WTC11 (cell line): ENCODE results near the gene BATF. TPM values are rescaled to one million over a fixed set of nuclear protein-coding genes. Genes with fewer than 3 reads are reported as not detected.

ENCODE experiments used
- ATAC-seq: fragments of 200-7000 bp; cut with Tn5 transposase; 2 replicates; pipeline ENCODE4 v1.10.0; 2021; ENCODE audit warnings: mild to moderate bottlenecking, moderate library complexity
- CTCF ChIA-PET: fragments of 300-600 bp; sonication (Branson Sonifier 250); formaldehyde crosslinking; loops from one replicate; lab custom pipeline; 2021; ENCODE audit warnings: antibody characterized with exemption; lab: Charles Lee
- POLR2A ChIA-PET: fragments of 350-600 bp; sonication (Branson Sonifier 250); formaldehyde crosslinking; loops from one replicate; lab custom pipeline; 2021; ENCODE audit warnings: antibody characterized with exemption; lab: Charles Lee
- DNase-seq: peaks from one replicate; pipeline ENCODE4 v3.0.0; 2021; ENCODE audit warnings: low spot score
- H3K27ac Mint-ChIP-seq: 2 replicates; pipeline ENCODE4 v1.8.0; 2021; ENCODE audit warnings: mixed read lengths
- H3K27me3 Mint-ChIP-seq: 2 replicates; pipeline ENCODE4 v1.8.0; 2021; ENCODE audit warnings: low read depth, mild to moderate bottlenecking, moderate library complexity, mixed read lengths
- H3K36me3 Mint-ChIP-seq: 2 replicates; pipeline ENCODE4 v1.8.0; 2021; ENCODE audit warnings: mixed read lengths
- H3K4me1 Mint-ChIP-seq: 2 replicates; pipeline ENCODE4 v1.8.0; 2022; ENCODE audit warnings: mixed read lengths
- H3K4me3 Mint-ChIP-seq: 2 replicates; pipeline ENCODE4 v1.8.0; 2021; ENCODE audit warnings: mild to moderate bottlenecking, moderate library complexity, mixed read lengths
- H3K9me3 Mint-ChIP-seq: 2 replicates; pipeline ENCODE4 v1.8.0; 2021; ENCODE audit warnings: mixed read lengths
- AR ChIP-seq: fragments of 250-450 bp; sonication (Bioruptor Pico); IDR thresholded peaks from 2 replicates; pipeline ENCODE4 v1.9.0; 2021; ENCODE audit warnings: mild to moderate bottlenecking
- CREB1 ChIP-seq: sonication (generic); formaldehyde crosslinking; IDR thresholded peaks from 2 replicates; pipeline ENCODE4 v1.8.0; 2023; ENCODE audit warnings: mild to moderate bottlenecking, missing genetic modification reagents
- CTCF ChIP-seq: fragments of 200-600 bp; IDR thresholded peaks from 2 replicates; pipeline ENCODE4 v1.8.0; 2022; ENCODE audit warnings: antibody characterized with exemption
- E2F5 ChIP-seq: sonication (generic); formaldehyde crosslinking; IDR thresholded peaks from 2 replicates; pipeline ENCODE4 v1.8.1; 2022; ENCODE audit warnings: mild to moderate bottlenecking, moderate library complexity, missing genetic modification reagents
- ESRRA ChIP-seq: sonication (generic); formaldehyde crosslinking; IDR thresholded peaks from 2 replicates; pipeline ENCODE4 v1.8.1; 2022; ENCODE audit warnings: mild to moderate bottlenecking, missing genetic modification reagents, borderline replicate concordance
- HMGA2 ChIP-seq: fragments of 250-450 bp; sonication (Bioruptor Pico); IDR thresholded peaks from 2 replicates; pipeline ENCODE4 v1.4.0; 2021; ENCODE audit warnings: mild to moderate bottlenecking, moderate library complexity
- HMGXB4 ChIP-seq: sonication (generic); formaldehyde crosslinking; IDR thresholded peaks from 2 replicates; pipeline ENCODE4 v1.8.1; 2023; ENCODE audit warnings: mild to moderate bottlenecking, moderate library complexity, missing genetic modification reagents
- JAZF1 ChIP-seq: fragments of 250-450 bp; sonication (Bioruptor Pico); IDR thresholded peaks from 2 replicates; pipeline ENCODE4 v1.9.0; 2021; ENCODE audit warnings: moderate library complexity, mild to moderate bottlenecking, inconsistent platforms
- KAT7 ChIP-seq: sonication (generic); formaldehyde crosslinking; IDR thresholded peaks from 2 replicates; pipeline ENCODE4 v1.8.1; 2023; ENCODE audit warnings: missing genetic modification reagents, mild to moderate bottlenecking, borderline replicate concordance
- MAX ChIP-seq: sonication (generic); formaldehyde crosslinking; IDR thresholded peaks from 2 replicates; pipeline ENCODE4 v1.8.0; 2022; ENCODE audit warnings: mild to moderate bottlenecking, missing genetic modification reagents
- MXD4 ChIP-seq: fragments of 250-450 bp; sonication (Bioruptor Pico); IDR thresholded peaks from 2 replicates; pipeline ENCODE4 v1.8.0; 2021; ENCODE audit warnings: mild to moderate bottlenecking, moderate library complexity, borderline replicate concordance
- MYBL2 ChIP-seq: sonication (generic); formaldehyde crosslinking; IDR thresholded peaks from 2 replicates; pipeline ENCODE4 v1.8.1; 2023; ENCODE audit warnings: mild to moderate bottlenecking, moderate library complexity, missing genetic modification reagents
- NFE2L1 ChIP-seq: sonication (generic); formaldehyde crosslinking; IDR thresholded peaks from 2 replicates; pipeline ENCODE4 v1.8.1; 2023; ENCODE audit warnings: missing genetic modification reagents
- NR3C1 ChIP-seq: sonication (generic); formaldehyde crosslinking; conservative IDR thresholded peaks from 2 replicates; pipeline ENCODE4 v1.8.1; 2023; ENCODE audit warnings: low read depth, mild to moderate bottlenecking, missing genetic modification reagents
- PRRX2 ChIP-seq: fragments of 250-450 bp; sonication (Bioruptor Pico); IDR thresholded peaks from 2 replicates; pipeline ENCODE4 v1.8.0; 2021; ENCODE audit warnings: mild to moderate bottlenecking
- RELA ChIP-seq: sonication (generic); formaldehyde crosslinking; IDR thresholded peaks from 2 replicates; pipeline ENCODE4 v1.8.1; 2022; ENCODE audit warnings: missing genetic modification reagents, mild to moderate bottlenecking, borderline replicate concordance
- TCF7 ChIP-seq: sonication (generic); formaldehyde crosslinking; IDR thresholded peaks from 2 replicates; pipeline ENCODE4 v1.8.0; 2022; ENCODE audit warnings: mild to moderate bottlenecking, low read depth, missing genetic modification reagents, moderate library complexity
- TEAD4 ChIP-seq: sonication (generic); formaldehyde crosslinking; IDR thresholded peaks from 2 replicates; pipeline ENCODE4 v1.8.0; 2022; ENCODE audit warnings: mild to moderate bottlenecking, missing genetic modification reagents
- TP53 ChIP-seq: sonication (generic); formaldehyde crosslinking; IDR thresholded peaks from 2 replicates; pipeline ENCODE4 v1.8.1; 2023; ENCODE audit warnings: mild to moderate bottlenecking, missing genetic modification reagents
- USF2 ChIP-seq: sonication (generic); formaldehyde crosslinking; IDR thresholded peaks from 2 replicates; pipeline ENCODE4 v1.8.1; 2023; ENCODE audit warnings: mild to moderate bottlenecking, missing genetic modification reagents, moderate library complexity
- ZNF121 ChIP-seq: sonication (generic); formaldehyde crosslinking; IDR thresholded peaks from 2 replicates; pipeline ENCODE4 v1.8.0; 2023; ENCODE audit warnings: missing genetic modification reagents
- total RNA-seq: library from RNA; stranded (reverse); gene quantifications from 3 replicates; pipeline ENCODE4 v1.2.3, GENCODE V29; 2021

Gene BATF
- total RNA-seq, 1 experiment from 2014 or later = not detected

GRCh38 chr14:75531660-75532317 is 9.5 kb downstream of the BATF start:
- Mint-ChIP-seq H3K27ac (no peak overlapping the region), H3K4me3 (no peak overlapping the region), H3K36me3 (no peaks in the 10 kb centered on the region), H3K27me3 (no peaks in the 10 kb centered on the region), H3K9me3 (no peaks in the 10 kb centered on the region), H3K4me1 (no peaks in the 10 kb centered on the region)
- CTCF ChIA-PET = interaction anchor here (0.9 to 1.0 kb wide), 3 partner anchors 13 to 46 kb away, joined by 3 read pairs; no protein-coding TSS in a partner anchor
- no peak for TF ChIP-seq CREB1
- TF ChIP-seq CTCF = no peak
- TF ChIP-seq ESRRA = no peak
- TF ChIP-seq PRRX2 (CRISPR knock-in tag) = no peak
- TF ChIP-seq TEAD4 (CRISPR knock-in tag) = no peak
- no peak for TF ChIP-seq KAT7 (CRISPR knock-in tag)
- no peak for TF ChIP-seq E2F5
- TF ChIP-seq AR = no peak
- no peak for TF ChIP-seq TP53
- POLR2A ChIA-PET = no interaction called here
- DNase-seq (no peak), ATAC-seq (no peak)

- no peak overlapping the region for H3K27ac Mint-ChIP-seq
- TF ChIP-seq MAX (CRISPR knock-in tag) (no peak), USF2 (CRISPR knock-in tag) (no peak), TP53 (no peak), MXD4 (no peak), TCF7 (CRISPR knock-in tag) (no peak), AR (no peak), JAZF1 (CRISPR knock-in tag) (no peak), MYBL2 (CRISPR knock-in tag) (no peak), HMGA2 (CRISPR knock-in tag) (no peak), ZNF121 (CRISPR knock-in tag) (no peak), HMGXB4 (no peak), RELA (CRISPR knock-in tag) (no peak), NR3C1 (CRISPR knock-in tag) (no peak), NFE2L1 (CRISPR knock-in tag) (no peak)
Observed at GRCh38 chr14:75533791-75534555, 11.7 kb downstream of the BATF start.

More at GRCh38 chr14:75533791-75534555, 11.7 kb downstream of the BATF start:
- ATAC-seq = no peak
- no peaks in the 10 kb centered on the region for H3K36me3 Mint-ChIP-seq
- H3K4me1 Mint-ChIP-seq = no peaks in the 10 kb centered on the region
- no peaks in the 10 kb centered on the region for H3K9me3 Mint-ChIP-seq
- ChIA-PET POLR2A (no interaction called here), CTCF (no interaction called here)
- no peak overlapping the region for H3K4me3 Mint-ChIP-seq
- no peak for DNase-seq
- no peaks in the 10 kb centered on the region for H3K27me3 Mint-ChIP-seq
